Ishikawa (cell line): ENCODE measurements around the gene CRCP.
A peak's percentile ranks its signal among the peaks of the same experiment; 100 is the strongest.
"Not testable (repeated sequence)": the region's sequence is repeated elsewhere in the genome, so short reads cannot be mapped to it uniquely, and the experiment has no call there.

ENCODE experiments used
- CEBPB ChIP-seq: IDR thresholded peaks from 2 replicates; pipeline ENCODE4 v1.6.1; 2012
- CREB1 ChIP-seq: IDR thresholded peaks from 2 replicates; pipeline ENCODE4 v1.6.1; 2012; ENCODE audit warnings: low read depth
- EP300 ChIP-seq: IDR thresholded peaks from 2 replicates; pipeline ENCODE4 v1.6.1; 2012; ENCODE audit warnings: borderline replicate concordance
- FOXM1 ChIP-seq: IDR thresholded peaks from 2 replicates; pipeline ENCODE4 v1.6.1; 2012; ENCODE audit warnings: low read depth, borderline replicate concordance
- MAX ChIP-seq: IDR thresholded peaks from 2 replicates; pipeline ENCODE4 v1.6.1; 2012
- RAD21 ChIP-seq: IDR thresholded peaks from 2 replicates; pipeline ENCODE4 v1.6.1; 2012; ENCODE audit warnings: low read depth
- TAF1 ChIP-seq: IDR thresholded peaks from 2 replicates; pipeline ENCODE4 v1.6.1; 2012; ENCODE audit warnings: low read depth, mild to moderate bottlenecking
- TCF12 ChIP-seq: IDR thresholded peaks from 2 replicates; pipeline ENCODE4 v1.6.1; 2012; ENCODE audit warnings: low read depth
- TEAD4 ChIP-seq: IDR thresholded peaks from 2 replicates; pipeline ENCODE4 v1.6.1; 2012
- YY1 ChIP-seq: IDR thresholded peaks from 2 replicates; pipeline ENCODE4 v1.6.1; 2012; ENCODE audit warnings: low read depth
- ZBTB7A ChIP-seq: IDR thresholded peaks from 2 replicates; pipeline ENCODE4 v1.6.1; 2012; ENCODE audit warnings: low read depth
- TF ChIP-seq, protein P1 (sequence below): IDR thresholded peaks from 2 replicates; pipeline ENCODE4 v1.6.1; 2012; ENCODE audit warnings: low read depth, mild to moderate bottlenecking

- TF ChIP-seq YY1, CREB1, MAX, TCF12, TAF1, FOXM1, TEAD4, ZBTB7A, RAD21, EP300: not testable (repeated sequence)
- TF ChIP-seq, protein P1, sequence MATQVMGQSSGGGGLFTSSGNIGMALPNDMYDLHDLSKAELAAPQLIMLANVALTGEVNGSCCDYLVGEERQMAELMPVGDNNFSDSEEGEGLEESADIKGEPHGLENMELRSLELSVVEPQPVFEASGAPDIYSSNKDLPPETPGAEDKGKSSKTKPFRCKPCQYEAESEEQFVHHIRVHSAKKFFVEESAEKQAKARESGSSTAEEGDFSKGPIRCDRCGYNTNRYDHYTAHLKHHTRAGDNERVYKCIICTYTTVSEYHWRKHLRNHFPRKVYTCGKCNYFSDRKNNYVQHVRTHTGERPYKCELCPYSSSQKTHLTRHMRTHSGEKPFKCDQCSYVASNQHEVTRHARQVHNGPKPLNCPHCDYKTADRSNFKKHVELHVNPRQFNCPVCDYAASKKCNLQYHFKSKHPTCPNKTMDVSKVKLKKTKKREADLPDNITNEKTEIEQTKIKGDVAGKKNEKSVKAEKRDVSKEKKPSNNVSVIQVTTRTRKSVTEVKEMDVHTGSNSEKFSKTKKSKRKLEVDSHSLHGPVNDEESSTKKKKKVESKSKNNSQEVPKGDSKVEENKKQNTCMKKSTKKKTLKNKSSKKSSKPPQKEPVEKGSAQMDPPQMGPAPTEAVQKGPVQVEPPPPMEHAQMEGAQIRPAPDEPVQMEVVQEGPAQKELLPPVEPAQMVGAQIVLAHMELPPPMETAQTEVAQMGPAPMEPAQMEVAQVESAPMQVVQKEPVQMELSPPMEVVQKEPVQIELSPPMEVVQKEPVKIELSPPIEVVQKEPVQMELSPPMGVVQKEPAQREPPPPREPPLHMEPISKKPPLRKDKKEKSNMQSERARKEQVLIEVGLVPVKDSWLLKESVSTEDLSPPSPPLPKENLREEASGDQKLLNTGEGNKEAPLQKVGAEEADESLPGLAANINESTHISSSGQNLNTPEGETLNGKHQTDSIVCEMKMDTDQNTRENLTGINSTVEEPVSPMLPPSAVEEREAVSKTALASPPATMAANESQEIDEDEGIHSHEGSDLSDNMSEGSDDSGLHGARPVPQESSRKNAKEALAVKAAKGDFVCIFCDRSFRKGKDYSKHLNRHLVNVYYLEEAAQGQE, result not testable (repeated sequence)
- TF ChIP-seq CEBPB, result 0 out of 2 replicates have a peak, but pooled peaks have one; percentile 25
These were observed 10.7 kb upstream of the CRCP start for GRCh38 chr7:66103994-66104393.
